Measurements from ENCODE around the gene SRSF3. TPM values are rescaled to one million over a fixed set of nuclear protein-coding genes. Genes with fewer than 3 reads are reported as not detected.
"Not testable (repeated sequence)": the region's sequence is repeated elsewhere in the genome, so short reads cannot be mapped to it uniquely, and the experiment has no call there.

The SRSF3 gene
- total RNA-seq, 1 experiment from 2014 or later = 954 TPM

GRCh38 chr6:36586606-36587005 lies 7.6 kb upstream of the SRSF3 start:
- no peak overlapping the region for H3K4me3 Mint-ChIP-seq
- Histone ChIP-seq H3K23ac (ENCODE audit: insufficient read length, low read depth, low read length) (no peak overlapping the region), H4K20me1 (ENCODE audit: control insufficient read depth, insufficient read depth, insufficient read length) (no peaks in the 10 kb centered on the region), H3K56ac (ENCODE audit: insufficient read length, low read depth, low read length) (no peak overlapping the region), H3K27me3 (ENCODE audit: insufficient read depth, low read length) (no peaks in the 10 kb centered on the region), H3K4ac (ENCODE audit: low read depth, low read length) (no peak overlapping the region), H4K8ac (replicated peaks; ENCODE audit: insufficient read length, low read depth, low read length) (no peak overlapping the region), H3K9ac (ENCODE audit: extremely low read depth, insufficient read length, low read length) (no peak overlapping the region), H2AFZ (ENCODE audit: low read length) (no peak overlapping the region), H3T11ph (ENCODE audit: low read length) (no peak overlapping the region), H2BK12ac (ENCODE audit: insufficient read length, low read depth, low read length) (no peak overlapping the region), H2BK5ac (ENCODE audit: insufficient read length, low read length) (no peak overlapping the region), H2BK20ac (ENCODE audit: low read depth, low read length, poor library complexity, severe bottlenecking) (no peak overlapping the region), H3K14ac (ENCODE audit: insufficient read depth, low read length) (no peak overlapping the region), H3K23me2 (ENCODE audit: insufficient read length, low read depth, low read length, poor library complexity, severe bottlenecking) (no peaks in the 10 kb centered on the region), H3K4me1 (ENCODE audit: insufficient read depth, low read length) (no peaks in the 10 kb centered on the region), H3K18ac (ENCODE audit: insufficient read length, low read depth, low read length) (no peak overlapping the region), H3K4me2 (ENCODE audit: insufficient read depth, insufficient read length, low read length) (no peak overlapping the region), H2BK120ac (ENCODE audit: low read depth, low read length, poor library complexity, severe bottlenecking) (no peak overlapping the region), H4K5ac (ENCODE audit: insufficient read length, low read depth, low read length) (no peak overlapping the region), H3K27ac (ENCODE audit: insufficient read length, low read depth, low read length) (no peak overlapping the region), H2BK15ac (ENCODE audit: low read depth, low read length) (no peak overlapping the region), H2AK5ac (ENCODE audit: insufficient read length, low read length) (no peak overlapping the region), H3K9me3 (ENCODE audit: control insufficient read depth, low read depth, low read length) (no peaks in the 10 kb centered on the region), H4K91ac (ENCODE audit: insufficient read length, low read depth, low read length) (no peak overlapping the region), H3K79me2 (ENCODE audit: insufficient read depth, low read length) (no peaks in the 10 kb centered on the region), H3K79me1 (ENCODE audit: insufficient read depth, low read depth, low read length, poor library complexity, severe bottlenecking) (no peaks in the 10 kb centered on the region)
- no peaks in the 10 kb centered on the region for H3K9me3 Mint-ChIP-seq
- TF ChIP-seq CTCF (conservative IDR thresholded peaks at IDR 0.05) = no peak
- no peaks in the 10 kb centered on the region for H3K27me3 Mint-ChIP-seq (ENCODE audit: low read depth)
- no CpG with 5 or more reads among the region's 1 CpG for WGBS (ENCODE audit: extremely low coverage, insufficient read length, low lambda C conversion rate)
- H3K36me3 Mint-ChIP-seq (ENCODE audit: insufficient read depth in 1 of 3, low read depth in 3 of 3) = no peaks in the 10 kb centered on the region
- DNase-seq = no peak
- peaks cover 0 to 3% of the 10 kb centered on the region in 2 experiments; a peak in 1 of 4 replicates for H3K4me1 Mint-ChIP-seq
- no peak overlapping the region for H3K27ac Mint-ChIP-seq

GRCh38 chr6:36589025-36589400 lies 5.1 kb upstream of the SRSF3 start:
- H3K9me3 ChIP-seq (ENCODE audit: control insufficient read depth, low read depth, low read length); H3K9ac ChIP-seq (ENCODE audit: extremely low read depth, insufficient read length, low read length); H2BK120ac ChIP-seq (ENCODE audit: low read depth, low read length, poor library complexity, severe bottlenecking); H3K4me1 Mint-ChIP-seq; H4K20me1 ChIP-seq (ENCODE audit: control insufficient read depth, insufficient read depth, insufficient read length); H3K14ac ChIP-seq (ENCODE audit: insufficient read depth, low read length); H2BK15ac ChIP-seq (ENCODE audit: low read depth, low read length); H2AK5ac ChIP-seq (ENCODE audit: insufficient read length, low read length); H3K27ac Mint-ChIP-seq; H3K79me2 ChIP-seq (ENCODE audit: insufficient read depth, low read length); H4K5ac ChIP-seq (ENCODE audit: insufficient read length, low read depth, low read length); H2AFZ ChIP-seq (ENCODE audit: low read length); H3K23me2 ChIP-seq (ENCODE audit: insufficient read length, low read depth, low read length, poor library complexity, severe bottlenecking); H3K27me3 ChIP-seq (ENCODE audit: insufficient read depth, low read length); H3K4me1 ChIP-seq (ENCODE audit: insufficient read depth, low read length); H3K23ac ChIP-seq (ENCODE audit: insufficient read length, low read depth, low read length); H3K18ac ChIP-seq (ENCODE audit: insufficient read length, low read depth, low read length); H4K8ac ChIP-seq (replicated peaks; ENCODE audit: insufficient read length, low read depth, low read length); H3K56ac ChIP-seq (ENCODE audit: insufficient read length, low read depth, low read length); H3K27me3 Mint-ChIP-seq (ENCODE audit: low read depth); H2BK20ac ChIP-seq (ENCODE audit: low read depth, low read length, poor library complexity, severe bottlenecking); DNase-seq; H3K4ac ChIP-seq (ENCODE audit: low read depth, low read length); H4K91ac ChIP-seq (ENCODE audit: insufficient read length, low read depth, low read length); H3K79me1 ChIP-seq (ENCODE audit: insufficient read depth, low read depth, low read length, poor library complexity, severe bottlenecking); H3K27ac ChIP-seq (ENCODE audit: insufficient read length, low read depth, low read length); H2BK5ac ChIP-seq (ENCODE audit: insufficient read length, low read length); H3K4me3 Mint-ChIP-seq; H3K36me3 Mint-ChIP-seq (ENCODE audit: insufficient read depth in 1 of 3, low read depth in 3 of 3); H3K4me2 ChIP-seq (ENCODE audit: insufficient read depth, insufficient read length, low read length); H3K9me3 Mint-ChIP-seq; H2BK12ac ChIP-seq (ENCODE audit: insufficient read length, low read depth, low read length); H3T11ph ChIP-seq (ENCODE audit: low read length): not testable (repeated sequence)
- WGBS (ENCODE audit: extremely low coverage, insufficient read length, low lambda C conversion rate) = no CpG with 5 or more reads among the region's 9 CpGs
